Neural cell (in vitro differentiated cells): ENCODE measurements around the gene IGFBPL1. TPM values are rescaled to one million over a fixed set of nuclear protein-coding genes. Genes with fewer than 3 reads are reported as not detected.

Experiments used
- H2AFZ ChIP-seq: fragments of 200-600, 300-800 bp; sonication (generic), shearing (Covaris generic); 2 replicates; pipeline ENCODE4 v1.6.0; 2014; ENCODE audit warnings: low read depth, mild to moderate bottlenecking, antibody characterized with exemption, low read length, moderate library complexity
- H3F3A ChIP-seq: fragments of 200-600 bp; shearing (Covaris generic); 2 replicates; pipeline ENCODE4 v1.6.1; 2016; ENCODE audit warnings: mild to moderate bottlenecking, moderate library complexity, mixed read lengths, antibody characterized with exemption, low read length; ENCODE audit not compliant: insufficient read depth, poor library complexity, severe bottlenecking
- H3K27ac ChIP-seq: fragments of 200-600, 300-800 bp; sonication (generic), shearing (Covaris generic); 2 replicates; pipeline ENCODE4 v1.5.1; 2014; ENCODE audit warnings: mild to moderate bottlenecking, low read length, moderate library complexity
- H3K27me3 ChIP-seq: fragments of 300-800, 200-600 bp; sonication (generic), shearing (Covaris generic); 2 replicates; pipeline ENCODE4 v1.6.0; 2014; ENCODE audit warnings: mild to moderate bottlenecking, low read depth, low read length, moderate library complexity; ENCODE audit not compliant: insufficient read depth
- H3K36me3 ChIP-seq: fragments of 300-800, 200-600 bp; sonication (generic), shearing (Covaris generic); 2 replicates; pipeline ENCODE4 v1.5.1; 2014; ENCODE audit warnings: mild to moderate bottlenecking, antibody characterized with exemption, low read length, moderate library complexity; ENCODE audit not compliant: insufficient read depth
- H3K4me2 ChIP-seq: fragments of 300-800, 200-600 bp; sonication (generic), shearing (Covaris generic); 2 replicates; pipeline ENCODE4 v1.6.0; 2014; ENCODE audit warnings: mild to moderate bottlenecking, low read length
- H3K4me3 ChIP-seq: fragments of 300-800, 200-600 bp; sonication (generic), shearing (Covaris generic); 2 replicates; pipeline ENCODE4 v1.5.1; 2014; ENCODE audit warnings: mild to moderate bottlenecking, low read length, moderate library complexity
- H3K79me2 ChIP-seq: fragments of 200-600 bp; shearing (Covaris generic); replicated peaks from 2 replicates; pipeline ENCODE4 v1.6.0; 2014; ENCODE audit warnings: mild to moderate bottlenecking, low read length, moderate library complexity; ENCODE audit not compliant: insufficient read depth
- H3K9ac ChIP-seq: fragments of 300-800, 200-600 bp; sonication (generic), shearing (Covaris generic); 2 replicates; pipeline ENCODE4 v1.6.1; 2016; ENCODE audit warnings: mild to moderate bottlenecking, low read length, mixed read lengths
- H3K9me2 ChIP-seq: fragments of 200-600 bp; shearing (Covaris generic); 2 replicates; pipeline ENCODE4 v1.6.1; 2016; ENCODE audit warnings: mild to moderate bottlenecking, low read length, mixed read lengths; ENCODE audit not compliant: insufficient read depth
- H3K9me3 ChIP-seq: fragments of 200-600, 300-800 bp; sonication (generic), shearing (Covaris generic); 2 replicates; pipeline ENCODE4 v1.6.1; 2016; ENCODE audit warnings: mild to moderate bottlenecking, mixed run types, low read length, moderate library complexity, mixed read lengths
- H4K20me1 ChIP-seq: fragments of 200-600 bp; shearing (Covaris generic); 2 replicates; pipeline ENCODE4 v1.6.1; 2016; ENCODE audit warnings: mild to moderate bottlenecking, mixed run types; ENCODE audit not compliant: insufficient read depth
- CTCF ChIP-seq: fragments of 450-650 bp; IDR thresholded peaks from 2 replicates; pipeline ENCODE4 v1.5.1; 2014; ENCODE audit warnings: antibody characterized with exemption, mild to moderate bottlenecking, moderate library complexity; ENCODE audit not compliant: poor library complexity, severe bottlenecking
- EP300 ChIP-seq: fragments of 450-650 bp; conservative IDR thresholded peaks from 2 replicates; pipeline ENCODE4 v1.6.1; 2014; ENCODE audit warnings: antibody characterized with exemption, mild to moderate bottlenecking, moderate library complexity; ENCODE audit not compliant: poor library complexity, severe bottlenecking
- EZH2 ChIP-seq: fragments of 200-600, 300-800 bp; shearing (Covaris generic), sonication (generic); IDR thresholded peaks from 2 replicates; pipeline ENCODE4 v1.6.1; 2014; ENCODE audit warnings: antibody characterized with exemption, low read length, borderline replicate concordance, mild to moderate bottlenecking; ENCODE audit not compliant: insufficient read depth, poor library complexity, severe bottlenecking
- MXI1 ChIP-seq: fragments of 450-650 bp; conservative IDR thresholded peaks from 2 replicates; pipeline ENCODE4 v1.6.1; 2014; ENCODE audit warnings: antibody characterized with exemption, mild to moderate bottlenecking; ENCODE audit not compliant: poor library complexity, severe bottlenecking
- POLR2AphosphoS5 ChIP-seq: IDR thresholded peaks from 2 replicates; pipeline ENCODE4 v1.6.1; 2012
- RAD21 ChIP-seq: fragments of 450-650 bp; conservative IDR thresholded peaks from 2 replicates; pipeline ENCODE4 v1.6.1; 2014; ENCODE audit warnings: antibody characterized with exemption, mild to moderate bottlenecking, moderate library complexity
- REST ChIP-seq: IDR thresholded peaks from 2 replicates; pipeline ENCODE4 v1.6.1; 2012; ENCODE audit warnings: borderline replicate concordance
- SMC3 ChIP-seq: fragments of 450-650 bp; conservative IDR thresholded peaks from 2 replicates; pipeline ENCODE4 v1.6.1; 2014; ENCODE audit warnings: antibody characterized with exemption, mild to moderate bottlenecking, moderate library complexity; ENCODE audit not compliant: poor library complexity
- TAF1 ChIP-seq: IDR thresholded peaks from 2 replicates; pipeline ENCODE4 v1.6.1; 2012; ENCODE audit warnings: low read depth
- polyA plus RNA-seq: library from polyadenylated mRNA; depleted of rRNA; stranded (reverse); fragments of >200 nt; gene quantifications from 2 replicates; pipeline ENCODE4 v1.2.3, GENCODE V29; 2014

Gene IGFBPL1
- polyA plus RNA-seq, 1 donor from 2014 or later, result 372 TPM

GRCh38 chr9:38467404-38467803, 43.1 kb upstream of the IGFBPL1 start:
- no peak overlapping the region for H3K4me2 ChIP-seq
- no peak overlapping the region for H3K9ac ChIP-seq
- no peak overlapping the region for H3K27ac ChIP-seq
- H3K9me2 ChIP-seq, result no peaks in the 10 kb centered on the region
- H3K27me3 ChIP-seq, result no peaks in the 10 kb centered on the region
- TF ChIP-seq REST (no peak), POLR2AphosphoS5 (no peak), RAD21 (no peak), EP300 (no peak), TAF1 (no peak), CTCF (no peak), SMC3 (no peak), EZH2 (no peak), MXI1 (no peak)
- H3K4me3 ChIP-seq, result no peak overlapping the region
- no peak overlapping the region for H2AFZ ChIP-seq
- H3K9me3 ChIP-seq, result no peaks in the 10 kb centered on the region
- no peaks in the 10 kb centered on the region for H3K79me2 ChIP-seq
- H3F3A ChIP-seq, result no peaks in the 10 kb centered on the region
- H4K20me1 ChIP-seq, result no peaks in the 10 kb centered on the region
- H3K36me3 ChIP-seq, result peaks cover 7% of the 10 kb centered on the region

GRCh38 chr9:38453835-38454234, 29.6 kb upstream of the IGFBPL1 start:
- Histone ChIP-seq H3K79me2 (no peaks in the 10 kb centered on the region), H3K36me3 (no peaks in the 10 kb centered on the region), H3F3A (no peaks in the 10 kb centered on the region), H3K27ac (no peak overlapping the region), H3K9me3 (peaks cover 6% of the 10 kb centered on the region), H2AFZ (no peak overlapping the region), H3K9me2 (no peaks in the 10 kb centered on the region), H3K27me3 (no peaks in the 10 kb centered on the region), H3K4me2 (no peak overlapping the region), H4K20me1 (no peaks in the 10 kb centered on the region), H3K4me3 (no peak overlapping the region), H3K9ac (no peak overlapping the region)
- TF ChIP-seq MXI1 (no peak), SMC3 (no peak), EP300 (no peak), RAD21 (no peak), TAF1 (no peak), POLR2AphosphoS5 (no peak)

- TF ChIP-seq RAD21, result no peak
- TF ChIP-seq EZH2, result no peak
- no peak for TF ChIP-seq EP300
- no peak for TF ChIP-seq REST
- no peak for TF ChIP-seq POLR2AphosphoS5
- TF ChIP-seq SMC3, result no peak
- no peak for TF ChIP-seq MXI1
- no peak for TF ChIP-seq TAF1
- no peak for TF ChIP-seq CTCF
- H3K9me3 ChIP-seq, result peaks cover 6% of the 10 kb centered on the region
- no peak overlapping the region for H3K27ac ChIP-seq
- H3K4me2 ChIP-seq, result no peak overlapping the region
- H4K20me1 ChIP-seq, result no peaks in the 10 kb centered on the region
- no peaks in the 10 kb centered on the region for H3K36me3 ChIP-seq
- H2AFZ ChIP-seq, result no peak overlapping the region
- H3K79me2 ChIP-seq, result no peaks in the 10 kb centered on the region
- H3F3A ChIP-seq, result no peaks in the 10 kb centered on the region
- no peak overlapping the region for H3K9ac ChIP-seq
- no peaks in the 10 kb centered on the region for H3K9me2 ChIP-seq
- no peaks in the 10 kb centered on the region for H3K27me3 ChIP-seq
- no peak overlapping the region for H3K4me3 ChIP-seq
Measured at GRCh38 chr9:38451162-38451561, 26.9 kb upstream of the IGFBPL1 start.
